K562 (cell line): Measurements from ENCODE around the gene UFSP2. TPM values are rescaled to one million over a fixed set of nuclear protein-coding genes. Genes with fewer than 3 reads are reported as not detected.

Experiments
- BRCA1 ChIP-seq, 2 experiments: fragments of 450-650 bp in 1 of 2; sonication (generic) in 1 of 2; formaldehyde crosslinking in 1 of 2; IDR thresholded peaks; 2 replicates each; pipeline versions ENCODE4 v1.5.0 to v1.6.1; 2017 to 2020; ENCODE audit warnings: mild to moderate bottlenecking in 1 of 2, missing genetic modification reagents in 1 of 2
- DEAF1 ChIP-seq: fragments of 450-650 bp; formaldehyde crosslinking; IDR thresholded peaks from 2 replicates; pipeline ENCODE4 v1.4.0; 2020; ENCODE audit warnings: mild to moderate bottlenecking, moderate library complexity
- DIDO1 ChIP-seq: fragments of 450-650 bp; IDR thresholded peaks from 2 replicates; pipeline ENCODE4 v1.6.1; 2016; ENCODE audit warnings: low read depth, missing biosample characterization, missing genetic modification characterization
- EZH2 ChIP-seq: IDR thresholded peaks from 2 replicates; pipeline ENCODE4 v1.6.1; 2012; ENCODE audit warnings: low read depth, mild to moderate bottlenecking, inconsistent platforms, low read length, borderline replicate concordance
- FOSL1 ChIP-seq: fragments of 200-800 bp; sonication (Bioruptor generic); conservative IDR thresholded peaks from 2 replicates; pipeline ENCODE4 v1.6.1; 2016; ENCODE audit warnings: missing genetic modification characterization, missing compliant biosample characterization
- FOXA1 ChIP-seq: fragments of 450-650 bp; IDR thresholded peaks from 2 replicates; pipeline ENCODE4 v1.6.1; 2016; ENCODE audit warnings: mild to moderate bottlenecking, borderline replicate concordance
- FOXJ2 ChIP-seq: fragments of 200-800 bp; sonication (Bioruptor generic); IDR thresholded peaks from 2 replicates; pipeline ENCODE4 v1.6.1; 2016; ENCODE audit warnings: missing genetic modification characterization, missing compliant biosample characterization
- HIVEP1 ChIP-seq: fragments of 250-450 bp; sonication (Bioruptor Pico); IDR thresholded peaks from 2 replicates; pipeline ENCODE4 v1.4.0; 2020; ENCODE audit warnings: mild to moderate bottlenecking
- MEF2D ChIP-seq: conservative IDR thresholded peaks from 2 replicates; pipeline ENCODE4 v1.6.1; 2016; ENCODE audit warnings: low read depth, missing genetic modification characterization, missing compliant biosample characterization
- NFYB ChIP-seq: IDR thresholded peaks from 2 replicates; pipeline ENCODE4 v1.6.1; 2011; ENCODE audit warnings: mild to moderate bottlenecking, moderate library complexity; ENCODE audit not compliant: insufficient read length; ENCODE audit errors: extremely low read depth
- OTX1 ChIP-seq: fragments of 450-650 bp; formaldehyde crosslinking; IDR thresholded peaks from 2 replicates; pipeline ENCODE4 v1.4.0; 2022; ENCODE audit warnings: mild to moderate bottlenecking
- PHB ChIP-seq: fragments of 250-450 bp; sonication (Bioruptor Pico); IDR thresholded peaks from 2 replicates; pipeline ENCODE4 v1.5.0; 2021
- SMARCE1 ChIP-seq: fragments of 450-650 bp; IDR thresholded peaks from 2 replicates; pipeline ENCODE4 v1.7.1; 2016; ENCODE audit warnings: mild to moderate bottlenecking
- TAF1 ChIP-seq: IDR thresholded peaks from 2 replicates; pipeline ENCODE4 v1.6.1; 2011; ENCODE audit warnings: mild to moderate bottlenecking, low read length, moderate library complexity; ENCODE audit not compliant: insufficient read depth, control insufficient read depth, severe bottlenecking; ENCODE audit errors: extremely low read depth
- ZFP91 ChIP-seq: sonication (generic); formaldehyde crosslinking; IDR thresholded peaks from 2 replicates; pipeline ENCODE4 v1.8.0; 2022; ENCODE audit warnings: mild to moderate bottlenecking, missing genetic modification reagents
- ZNF3 ChIP-seq: fragments of 250-450 bp; sonication (Bioruptor Pico); IDR thresholded peaks from 2 replicates; pipeline ENCODE4 v1.5.0; 2021; ENCODE audit warnings: mild to moderate bottlenecking, moderate library complexity
- ZNF41 ChIP-seq: fragments of 250-450 bp; sonication (Bioruptor Pico); conservative IDR thresholded peaks from 2 replicates; pipeline ENCODE4 v1.4.0; 2020; ENCODE audit warnings: mild to moderate bottlenecking
- ZNF436 ChIP-seq: fragments of 250-450, 450-650 bp; sonication (Bioruptor Pico); formaldehyde crosslinking; IDR thresholded peaks from 2 replicates; pipeline ENCODE4 v1.7.0; 2020; ENCODE audit warnings: mild to moderate bottlenecking
- ZNF512 ChIP-seq: IDR thresholded peaks from 2 replicates; pipeline ENCODE4 v1.6.1; 2016; ENCODE audit warnings: missing genetic modification characterization, missing compliant biosample characterization
- polyA plus RNA-seq, 8 experiments: library from polyadenylated mRNA; depleted of rRNA in 4 of 8; stranded (reverse) in 5 of 8; unstranded in 3 of 8; fragments of >200 nt; fragmentation: Nextera tagmentation in 2 of 8; fragmentation: Illumina TruSeq in 1 of 8; extraction: Ambion mirVana in 2 of 8; extraction: Trizol in 1 of 8; gene quantifications; 2 replicates each; pipeline versions ENCODE4 v1.2.1 to v1.2.3, GENCODE V29; 2011 to 2014; ENCODE audit warnings: inconsistent platforms in 1 of 8, missing spikeins in 1 of 8
- total RNA-seq, 7 experiments: library from RNA; depleted of rRNA in 6 of 7; stranded (reverse); fragments of >200 nt in 6 of 7; fragmentation: Illumina TruSeq in 2 of 7; extraction: Trizol in 2 of 7; gene quantifications; 2 replicates each; pipeline versions ENCODE4 v1.2.1 to v1.2.3, GENCODE V29; 2011 to 2021; ENCODE audit warnings: low replicate concordance in 1 of 7
- TF ChIP-seq, protein P1 (sequence below): fragments of 450-650 bp; formaldehyde crosslinking; IDR thresholded peaks from 2 replicates; pipeline ENCODE4 v1.4.0; 2022; ENCODE audit warnings: missing genetic modification characterization
- TF ChIP-seq, protein P2 (sequence below): sonication (generic); formaldehyde crosslinking; IDR thresholded peaks from 2 replicates; pipeline ENCODE4 v1.8.1; 2023; ENCODE audit warnings: mild to moderate bottlenecking, missing genetic modification reagents

The UFSP2 gene
- total and polyA plus RNA-seq, 9 of the 15 experiments (the other 6 are each of a cell fraction or from before 2014, with no cell fraction given), result 20.1 to 55.8 (median 26.6) TPM

GRCh38 chr4:185395956-185396723 is 29.6 kb downstream of the UFSP2 start (continued):
- TF ChIP-seq ZNF436 (CRISPR knock-in tag) (no peak), HIVEP1 (CRISPR knock-in tag) (peak; percentile 66; the same call in 1 of the 2 replicates), SMARCE1 (no peak), FOXA1 (no peak), NFYB (no peak), DIDO1 (tag) (no peak), FOSL1 (tag) (no peak; the same call in 1 of the 2 replicates), TAF1 (peak; percentile 59), DEAF1 (CRISPR knock-in tag) (no peak), PHB (CRISPR knock-in tag) (no peak), EZH2 (no peak), ZNF512 (tag) (no peak), MEF2D (tag) (no peak), ZNF3 (CRISPR knock-in tag) (no peak), BRCA1 (IDR thresholded peaks at IDR 0.05) (no peak), BRCA1 (CRISPR knock-in tag; IDR thresholded peaks at IDR 0.05) (no peak), ZNF41 (CRISPR knock-in tag) (peak; percentile 61; the same call in 1 of the 2 replicates), OTX1 (CRISPR knock-in tag) (no peak), FOXJ2 (tag) (no peak), ZFP91 (CRISPR knock-in tag) (no peak)
- TF ChIP-seq, protein P1, sequence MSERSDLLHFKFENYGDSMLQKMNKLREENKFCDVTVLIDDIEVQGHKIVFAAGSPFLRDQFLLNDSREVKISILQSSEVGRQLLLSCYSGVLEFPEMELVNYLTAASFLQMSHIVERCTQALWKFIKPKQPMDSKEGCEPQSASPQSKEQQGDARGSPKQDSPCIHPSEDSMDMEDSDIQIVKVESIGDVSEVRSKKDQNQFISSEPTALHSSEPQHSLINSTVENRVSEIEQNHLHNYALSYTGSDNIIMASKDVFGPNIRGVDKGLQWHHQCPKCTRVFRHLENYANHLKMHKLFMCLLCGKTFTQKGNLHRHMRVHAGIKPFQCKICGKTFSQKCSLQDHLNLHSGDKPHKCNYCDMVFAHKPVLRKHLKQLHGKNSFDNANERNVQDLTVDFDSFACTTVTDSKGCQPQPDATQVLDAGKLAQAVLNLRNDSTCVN (CRISPR knock-in tag), result no peak
- TF ChIP-seq, protein P2, sequence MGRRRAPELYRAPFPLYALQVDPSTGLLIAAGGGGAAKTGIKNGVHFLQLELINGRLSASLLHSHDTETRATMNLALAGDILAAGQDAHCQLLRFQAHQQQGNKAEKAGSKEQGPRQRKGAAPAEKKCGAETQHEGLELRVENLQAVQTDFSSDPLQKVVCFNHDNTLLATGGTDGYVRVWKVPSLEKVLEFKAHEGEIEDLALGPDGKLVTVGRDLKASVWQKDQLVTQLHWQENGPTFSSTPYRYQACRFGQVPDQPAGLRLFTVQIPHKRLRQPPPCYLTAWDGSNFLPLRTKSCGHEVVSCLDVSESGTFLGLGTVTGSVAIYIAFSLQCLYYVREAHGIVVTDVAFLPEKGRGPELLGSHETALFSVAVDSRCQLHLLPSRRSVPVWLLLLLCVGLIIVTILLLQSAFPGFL (CRISPR knock-in tag), result no peak
